ENCODE measurements around the gene SEMA3F.

DNA sequence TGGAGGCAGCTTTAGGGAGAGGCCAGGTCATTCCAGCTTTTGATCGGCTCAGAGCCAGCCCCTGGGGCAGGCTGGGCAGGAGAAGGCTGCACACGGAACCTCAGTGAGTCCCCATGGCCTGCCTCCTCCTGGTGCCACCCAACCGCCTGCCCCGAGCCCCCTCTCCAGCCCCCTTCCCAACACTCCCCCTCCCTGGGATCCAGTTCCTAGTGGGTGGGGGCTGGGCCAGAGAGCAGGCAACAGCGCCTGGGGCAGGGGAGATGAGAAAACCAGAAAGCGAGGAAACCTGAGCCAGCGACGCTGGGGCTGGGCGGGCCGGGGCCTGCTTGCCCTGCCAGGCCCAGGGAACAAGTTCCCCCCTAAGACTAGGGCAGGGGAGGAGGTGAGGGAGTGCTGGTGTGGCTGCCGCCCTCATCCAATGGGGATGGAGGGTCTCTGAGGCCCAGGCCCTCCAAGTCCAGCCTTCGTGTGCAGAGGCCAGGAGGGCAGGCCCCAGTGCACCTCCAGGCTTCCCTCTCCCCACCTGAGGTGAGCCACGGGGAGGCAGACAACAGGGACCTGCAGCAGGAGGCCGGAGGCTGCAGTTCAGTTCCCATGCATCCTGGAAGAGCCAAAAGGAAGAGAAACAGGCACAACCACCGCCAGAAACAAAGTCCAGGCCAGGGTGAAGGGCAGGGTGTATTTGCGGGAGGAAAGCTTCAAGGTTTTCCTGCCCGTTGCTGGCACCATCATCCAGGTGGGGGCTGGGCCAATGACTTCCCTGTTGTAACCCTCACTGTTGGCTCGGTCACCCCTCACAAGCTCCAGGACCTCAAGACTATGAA lies 4.0 kb upstream of the SEMA3F start:
- TF ChIP-seq FOXM1 (IDR thresholded peaks at IDR 0.05; ENCODE audit: borderline replicate concordance, low read depth): no peak
- TF ChIP-seq TAF1 (IDR thresholded peaks at IDR 0.05; ENCODE audit: low read depth): no peak
- no peak for TF ChIP-seq EP300 (IDR thresholded peaks at IDR 0.05; ENCODE audit: borderline replicate concordance)
- TF ChIP-seq RAD21 (IDR thresholded peaks at IDR 0.05; ENCODE audit: low read depth): no peak
- TF ChIP-seq CEBPB (IDR thresholded peaks at IDR 0.05): no peak
- TF ChIP-seq YY1 (IDR thresholded peaks at IDR 0.05; ENCODE audit: low read depth): no peak
- TF ChIP-seq, protein P1, sequence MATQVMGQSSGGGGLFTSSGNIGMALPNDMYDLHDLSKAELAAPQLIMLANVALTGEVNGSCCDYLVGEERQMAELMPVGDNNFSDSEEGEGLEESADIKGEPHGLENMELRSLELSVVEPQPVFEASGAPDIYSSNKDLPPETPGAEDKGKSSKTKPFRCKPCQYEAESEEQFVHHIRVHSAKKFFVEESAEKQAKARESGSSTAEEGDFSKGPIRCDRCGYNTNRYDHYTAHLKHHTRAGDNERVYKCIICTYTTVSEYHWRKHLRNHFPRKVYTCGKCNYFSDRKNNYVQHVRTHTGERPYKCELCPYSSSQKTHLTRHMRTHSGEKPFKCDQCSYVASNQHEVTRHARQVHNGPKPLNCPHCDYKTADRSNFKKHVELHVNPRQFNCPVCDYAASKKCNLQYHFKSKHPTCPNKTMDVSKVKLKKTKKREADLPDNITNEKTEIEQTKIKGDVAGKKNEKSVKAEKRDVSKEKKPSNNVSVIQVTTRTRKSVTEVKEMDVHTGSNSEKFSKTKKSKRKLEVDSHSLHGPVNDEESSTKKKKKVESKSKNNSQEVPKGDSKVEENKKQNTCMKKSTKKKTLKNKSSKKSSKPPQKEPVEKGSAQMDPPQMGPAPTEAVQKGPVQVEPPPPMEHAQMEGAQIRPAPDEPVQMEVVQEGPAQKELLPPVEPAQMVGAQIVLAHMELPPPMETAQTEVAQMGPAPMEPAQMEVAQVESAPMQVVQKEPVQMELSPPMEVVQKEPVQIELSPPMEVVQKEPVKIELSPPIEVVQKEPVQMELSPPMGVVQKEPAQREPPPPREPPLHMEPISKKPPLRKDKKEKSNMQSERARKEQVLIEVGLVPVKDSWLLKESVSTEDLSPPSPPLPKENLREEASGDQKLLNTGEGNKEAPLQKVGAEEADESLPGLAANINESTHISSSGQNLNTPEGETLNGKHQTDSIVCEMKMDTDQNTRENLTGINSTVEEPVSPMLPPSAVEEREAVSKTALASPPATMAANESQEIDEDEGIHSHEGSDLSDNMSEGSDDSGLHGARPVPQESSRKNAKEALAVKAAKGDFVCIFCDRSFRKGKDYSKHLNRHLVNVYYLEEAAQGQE (IDR thresholded peaks at IDR 0.05; ENCODE audit: low read depth): no peak
- TF ChIP-seq NFIC (IDR thresholded peaks at IDR 0.05): no peak
- no peak for TF ChIP-seq ZBTB7A (IDR thresholded peaks at IDR 0.05; ENCODE audit: low read depth)
- no peak for TF ChIP-seq MAX (IDR thresholded peaks at IDR 0.05)
